Loucy (cell line): Measurements from ENCODE around the gene MPRIP.

ENCODE experiments used
- H2AFZ ChIP-seq: fragments of 200-600 bp; sonication (generic); 2 replicates; pipeline ENCODE4 v1.6.0; 2016; ENCODE audit warnings: antibody characterized with exemption, mild to moderate bottlenecking, low read length, moderate library complexity
- H3F3A ChIP-seq: fragments of 200-600 bp; 2 replicates; pipeline ENCODE4 v1.6.0; 2016; ENCODE audit warnings: antibody characterized with exemption, low read depth, mild to moderate bottlenecking
- H3K27me3 ChIP-seq: fragments of 200-600 bp; sonication (generic); 2 replicates; pipeline ENCODE4 v1.6.1; 2014; ENCODE audit warnings: low read length, mild to moderate bottlenecking; ENCODE audit not compliant: insufficient read depth, poor library complexity, severe bottlenecking
- H3K36me3 ChIP-seq: fragments of 200-600 bp; sonication (generic); 2 replicates; pipeline ENCODE4 v1.6.1; 2016; ENCODE audit warnings: low read length; ENCODE audit not compliant: insufficient read depth
- H3K4me1 ChIP-seq: fragments of 200-600 bp; sonication (generic); 2 replicates; pipeline ENCODE4 v1.5.1; 2014; ENCODE audit warnings: low read length, mild to moderate bottlenecking; ENCODE audit not compliant: insufficient read depth, poor library complexity, severe bottlenecking
- H3K4me2 ChIP-seq: fragments of 200-600 bp; sonication (generic); 2 replicates; pipeline ENCODE4 v1.6.0; 2014; ENCODE audit warnings: antibody characterized with exemption, low read length, low read depth, mild to moderate bottlenecking; ENCODE audit not compliant: poor library complexity, severe bottlenecking
- H3K4me3 ChIP-seq: fragments of 200-600 bp; sonication (generic); 2 replicates; pipeline ENCODE4 v1.5.1; 2014; ENCODE audit warnings: low read length, mild to moderate bottlenecking, mixed read lengths; ENCODE audit not compliant: poor library complexity, severe bottlenecking
- H3K79me2 ChIP-seq: fragments of 200-600 bp; sonication (generic); 2 replicates; pipeline ENCODE4 v1.6.1; 2014; ENCODE audit warnings: low read length; ENCODE audit not compliant: insufficient read depth
- H3K9ac ChIP-seq: fragments of 200-600 bp; sonication (generic); 2 replicates; pipeline ENCODE4 v1.6.0; 2014; ENCODE audit warnings: mild to moderate bottlenecking, low read depth, low read length, moderate library complexity; ENCODE audit not compliant: poor library complexity, severe bottlenecking
- H3K9me2 ChIP-seq: fragments of 200-600 bp; sonication (generic); replicated peaks from 2 replicates; pipeline ENCODE4 v1.6.1; 2016; ENCODE audit warnings: low read depth, low read length, mixed read lengths
- H3K9me3 ChIP-seq: fragments of 200-600 bp; sonication (generic); 2 replicates; pipeline ENCODE4 v1.6.1; 2014; ENCODE audit warnings: mild to moderate bottlenecking, antibody characterized with exemption, low read length, low read depth; ENCODE audit not compliant: insufficient read depth
- H4K20me1 ChIP-seq: fragments of 200-600 bp; sonication (generic); 2 replicates; pipeline ENCODE4 v1.6.0; 2014; ENCODE audit warnings: antibody characterized with exemption, low read length, mild to moderate bottlenecking; ENCODE audit not compliant: insufficient read depth, poor library complexity, severe bottlenecking
- CTCF ChIP-seq: fragments of 200-600 bp; sonication (generic); conservative IDR thresholded peaks from 2 replicates; pipeline ENCODE4 v1.5.1; 2014; ENCODE audit warnings: mild to moderate bottlenecking, antibody characterized with exemption, low read length
- EZH2phosphoT487 ChIP-seq: fragments of 200-600 bp; IDR thresholded peaks from 2 replicates; pipeline ENCODE4 v1.6.1; 2018; ENCODE audit warnings: antibody characterized with exemption, mild to moderate bottlenecking, moderate library complexity, borderline replicate concordance

MPRIP gene

GRCh38 chr17:17159571-17159970 is 117.3 kb downstream of the MPRIP start:
- Histone ChIP-seq H3K9me2 (no peaks in the 10 kb centered on the region), H3K36me3 (peaks cover 89% of the 10 kb centered on the region; the same call in 1 of the 2 replicates), H3K79me2 (no peaks in the 10 kb centered on the region), H3F3A (no peaks in the 10 kb centered on the region), H3K4me3 (no peak overlapping the region), H3K9ac (no peak overlapping the region), H3K9me3 (no peaks in the 10 kb centered on the region), H3K4me2 (no peak overlapping the region), H2AFZ (no peak overlapping the region), H3K4me1 (no peaks in the 10 kb centered on the region), H4K20me1 (no peaks in the 10 kb centered on the region), H3K27me3 (no peaks in the 10 kb centered on the region)
- TF ChIP-seq CTCF (no peak), EZH2phosphoT487 (no peak)

- Histone ChIP-seq H3K4me2 (no peak overlapping the region), H3F3A (no peaks in the 10 kb centered on the region), H3K79me2 (no peaks in the 10 kb centered on the region), H3K4me1 (no peaks in the 10 kb centered on the region), H3K9me2 (no peaks in the 10 kb centered on the region), H3K9ac (no peak overlapping the region), H3K4me3 (no peak overlapping the region), H2AFZ (no peak overlapping the region), H4K20me1 (no peaks in the 10 kb centered on the region), H3K36me3 (peaks cover 89% of the 10 kb centered on the region; the same call in 1 of the 2 replicates), H3K9me3 (no peaks in the 10 kb centered on the region), H3K27me3 (no peaks in the 10 kb centered on the region)
- no peak for TF ChIP-seq CTCF
- TF ChIP-seq EZH2phosphoT487: no peak
Observed at GRCh38 chr17:17161121-17161520, 118.9 kb downstream of the MPRIP start.

GRCh38 chr17:17161759-17162158 is 119.5 kb downstream of the MPRIP start:
- H3K36me3 ChIP-seq: peaks cover 88% of the 10 kb centered on the region; the same call in 1 of the 2 replicates
- H3K27me3 ChIP-seq: no peaks in the 10 kb centered on the region
- H3K4me2 ChIP-seq: no peak overlapping the region
- H3K79me2 ChIP-seq: no peaks in the 10 kb centered on the region
- H3K9me2 ChIP-seq: no peaks in the 10 kb centered on the region
- no peaks in the 10 kb centered on the region for H4K20me1 ChIP-seq
- H3K4me3 ChIP-seq: no peak overlapping the region
- TF ChIP-seq CTCF (no peak), EZH2phosphoT487 (no peak)
- no peaks in the 10 kb centered on the region for H3K4me1 ChIP-seq
- H2AFZ ChIP-seq: no peak overlapping the region
- no peak overlapping the region for H3K9ac ChIP-seq
- H3F3A ChIP-seq: no peaks in the 10 kb centered on the region
- no peaks in the 10 kb centered on the region for H3K9me3 ChIP-seq
